Loucy (cell line): ENCODE data around the gene SLC4A1.

Source experiments
- H2AFZ ChIP-seq: fragments of 200-600 bp; sonication (generic); 2 replicates; pipeline ENCODE4 v1.6.0; 2016; ENCODE audit warnings: antibody characterized with exemption, mild to moderate bottlenecking, low read length, moderate library complexity
- H3F3A ChIP-seq: fragments of 200-600 bp; 2 replicates; pipeline ENCODE4 v1.6.0; 2016; ENCODE audit warnings: antibody characterized with exemption, low read depth, mild to moderate bottlenecking
- H3K27me3 ChIP-seq: fragments of 200-600 bp; sonication (generic); 2 replicates; pipeline ENCODE4 v1.6.1; 2014; ENCODE audit warnings: low read length, mild to moderate bottlenecking; ENCODE audit not compliant: insufficient read depth, poor library complexity, severe bottlenecking
- H3K36me3 ChIP-seq: fragments of 200-600 bp; sonication (generic); 2 replicates; pipeline ENCODE4 v1.6.1; 2016; ENCODE audit warnings: low read length; ENCODE audit not compliant: insufficient read depth
- H3K4me1 ChIP-seq: fragments of 200-600 bp; sonication (generic); 2 replicates; pipeline ENCODE4 v1.5.1; 2014; ENCODE audit warnings: low read length, mild to moderate bottlenecking; ENCODE audit not compliant: insufficient read depth, poor library complexity, severe bottlenecking
- H3K4me2 ChIP-seq: fragments of 200-600 bp; sonication (generic); 2 replicates; pipeline ENCODE4 v1.6.0; 2014; ENCODE audit warnings: antibody characterized with exemption, low read length, low read depth, mild to moderate bottlenecking; ENCODE audit not compliant: poor library complexity, severe bottlenecking
- H3K4me3 ChIP-seq: fragments of 200-600 bp; sonication (generic); 2 replicates; pipeline ENCODE4 v1.5.1; 2014; ENCODE audit warnings: low read length, mild to moderate bottlenecking, mixed read lengths; ENCODE audit not compliant: poor library complexity, severe bottlenecking
- H3K79me2 ChIP-seq: fragments of 200-600 bp; sonication (generic); 2 replicates; pipeline ENCODE4 v1.6.1; 2014; ENCODE audit warnings: low read length; ENCODE audit not compliant: insufficient read depth
- H3K9ac ChIP-seq: fragments of 200-600 bp; sonication (generic); 2 replicates; pipeline ENCODE4 v1.6.0; 2014; ENCODE audit warnings: mild to moderate bottlenecking, low read depth, low read length, moderate library complexity; ENCODE audit not compliant: poor library complexity, severe bottlenecking
- H3K9me2 ChIP-seq: fragments of 200-600 bp; sonication (generic); replicated peaks from 2 replicates; pipeline ENCODE4 v1.6.1; 2016; ENCODE audit warnings: low read depth, low read length, mixed read lengths
- H3K9me3 ChIP-seq: fragments of 200-600 bp; sonication (generic); 2 replicates; pipeline ENCODE4 v1.6.1; 2014; ENCODE audit warnings: mild to moderate bottlenecking, antibody characterized with exemption, low read length, low read depth; ENCODE audit not compliant: insufficient read depth
- H4K20me1 ChIP-seq: fragments of 200-600 bp; sonication (generic); 2 replicates; pipeline ENCODE4 v1.6.0; 2014; ENCODE audit warnings: antibody characterized with exemption, low read length, mild to moderate bottlenecking; ENCODE audit not compliant: insufficient read depth, poor library complexity, severe bottlenecking
- CTCF ChIP-seq: fragments of 200-600 bp; sonication (generic); conservative IDR thresholded peaks from 2 replicates; pipeline ENCODE4 v1.5.1; 2014; ENCODE audit warnings: mild to moderate bottlenecking, antibody characterized with exemption, low read length
- EZH2phosphoT487 ChIP-seq: fragments of 200-600 bp; IDR thresholded peaks from 2 replicates; pipeline ENCODE4 v1.6.1; 2018; ENCODE audit warnings: antibody characterized with exemption, mild to moderate bottlenecking, moderate library complexity, borderline replicate concordance

The SLC4A1 gene

GRCh38 chr17:44314869-44315661, 47.1 kb upstream of the SLC4A1 start:
- Histone ChIP-seq H3K9me3 (no peaks in the 10 kb centered on the region), H3K27me3 (no peaks in the 10 kb centered on the region), H3K79me2 (no peaks in the 10 kb centered on the region), H3K4me3 (no peak overlapping the region), H3K4me2 (no peak overlapping the region), H3F3A (no peaks in the 10 kb centered on the region), H4K20me1 (no peaks in the 10 kb centered on the region), H3K4me1 (no peaks in the 10 kb centered on the region), H3K9me2 (no peaks in the 10 kb centered on the region), H2AFZ (no peak overlapping the region), H3K36me3 (peaks cover 3% of the 10 kb centered on the region; the same call in 1 of the 2 replicates), H3K9ac (no peak overlapping the region)
- no peak for TF ChIP-seq CTCF
- no peak for TF ChIP-seq EZH2phosphoT487

- no peaks in the 10 kb centered on the region for H3K79me2 ChIP-seq
- H2AFZ ChIP-seq = no peak overlapping the region
- H3K36me3 ChIP-seq = no peaks in the 10 kb centered on the region; the same call in 1 of the 2 replicates
- no peak overlapping the region for H3K4me2 ChIP-seq
- H4K20me1 ChIP-seq = no peaks in the 10 kb centered on the region
- H3K27me3 ChIP-seq = no peaks in the 10 kb centered on the region
- no peaks in the 10 kb centered on the region for H3K9me2 ChIP-seq
- H3K4me3 ChIP-seq = no peak overlapping the region
- H3K9ac ChIP-seq = no peak overlapping the region
- TF ChIP-seq CTCF (no peak), EZH2phosphoT487 (no peak)
- no peaks in the 10 kb centered on the region for H3K9me3 ChIP-seq
- no peaks in the 10 kb centered on the region for H3K4me1 ChIP-seq
- H3F3A ChIP-seq = no peaks in the 10 kb centered on the region
Observed at GRCh38 chr17:44314524-44314868, 46.6 kb upstream of the SLC4A1 start.

GRCh38 chr17:44314031-44314430, 46.1 kb upstream of the SLC4A1 start:
- H3K4me3 ChIP-seq = no peak overlapping the region
- no peaks in the 10 kb centered on the region for H3K9me3 ChIP-seq
- no peaks in the 10 kb centered on the region for H3K9me2 ChIP-seq
- no peaks in the 10 kb centered on the region for H3K79me2 ChIP-seq
- H3K27me3 ChIP-seq = no peaks in the 10 kb centered on the region
- H4K20me1 ChIP-seq = no peaks in the 10 kb centered on the region
- no peak overlapping the region for H3K9ac ChIP-seq
- H2AFZ ChIP-seq = no peak overlapping the region
- H3K4me2 ChIP-seq = no peak overlapping the region
- TF ChIP-seq EZH2phosphoT487 (no peak), CTCF (no peak)
- no peaks in the 10 kb centered on the region for H3K36me3 ChIP-seq
- H3F3A ChIP-seq = no peaks in the 10 kb centered on the region
- H3K4me1 ChIP-seq = peaks cover 2% of the 10 kb centered on the region
